Inflammatory macrophage treated with lipopolysaccharide for 4 hours (primary cell): Measurements from ENCODE around the gene SMPD1.
A peak's percentile ranks its signal among the peaks of the same experiment; 100 is the strongest.

Experiments used
- DNase-seq: peaks from one replicate; pipeline ENCODE4 v3.0.0-alpha.2; 2020

The SMPD1 gene

GRCh38 chr11:6417907-6418556 lies 27.8 kb downstream of the SMPD1 start:
- no peak for DNase-seq

GRCh38 chr11:6418557-6419008 lies 28.3 kb downstream of the SMPD1 start:
- DNase-seq, result no peak

GRCh38 chr11:6419009-6419631 lies 28.8 kb downstream of the SMPD1 start, which contains the start of gene APBB1:
APBB1 (minus strand) TSS chr11:6419094; CDS start chr11:6411347, 7,747 bp downstream.
- peak; percentile 23 for DNase-seq

GRCh38 chr11:6420677-6421076 lies 30.4 kb downstream of the SMPD1 start:
- no peak for DNase-seq

GRCh38 chr11:6427516-6427915 lies 37.2 kb downstream of the SMPD1 start:
- DNase-seq, result no peak

GRCh38 chr11:6431861-6432260 lies 41.6 kb downstream of the SMPD1 start:
- no peak for DNase-seq

GRCh38 chr11:6433998-6434660 lies 43.9 kb downstream of the SMPD1 start:
- no peak for DNase-seq

GRCh38 chr11:6437423-6437822 lies 47.1 kb downstream of the SMPD1 start:
- no peak for DNase-seq

GRCh38 chr11:6437993-6438392 lies 47.7 kb downstream of the SMPD1 start:
- peak; percentile 79 for DNase-seq

GRCh38 chr11:6438979-6439571 lies 48.8 kb downstream of the SMPD1 start:
- peak; percentile 75 for DNase-seq

- DNase-seq, result no peak
Measured at GRCh38 chr11:6440906-6441358, 50.7 kb downstream of the SMPD1 start, which contains the start of gene HPX. HPX (minus strand) TSS chr11:6440987; CDS start chr11:6440963, 24 bp downstream.

- DNase-seq, result no peak
Measured at GRCh38 chr11:6442441-6442840, 52.2 kb downstream of the SMPD1 start.

GRCh38 chr11:6443269-6444003 lies 53.2 kb downstream of the SMPD1 start:
- peak; percentile 53 for DNase-seq
